Measurements from ENCODE around the gene DHX9.
"Not testable (repeated sequence)": the region's sequence is repeated elsewhere in the genome, so short reads cannot be mapped to it uniquely, and the experiment has no call there.

DHX9 gene

DNA sequence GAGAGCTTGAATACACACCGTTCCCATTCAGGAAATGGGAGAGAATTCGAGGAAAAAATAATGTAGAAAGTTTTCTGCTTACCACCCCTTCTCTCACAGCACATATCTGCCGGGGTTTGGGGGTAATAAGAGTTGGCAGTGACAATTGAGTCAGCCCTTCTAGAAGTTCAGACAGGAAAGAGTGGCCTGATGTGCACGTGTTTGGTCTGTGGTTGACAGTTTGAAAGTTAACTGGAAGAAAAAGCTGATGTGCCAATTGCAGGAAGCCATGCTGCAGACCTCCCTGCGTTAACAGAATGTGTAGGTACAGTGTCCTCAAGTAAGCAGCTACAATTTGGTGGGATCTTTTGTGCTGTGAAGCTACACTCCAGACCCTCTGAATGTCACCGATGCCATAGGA, 50.9 kb downstream of the DHX9 start:
- in situ Hi-C loops (cut with MboI; ENCODE audit: low pct_unique_long_range_greater_than_20kb, low sequenced_read_pairs, unreplicated experiment), result no loop called here
- DNase-seq (ENCODE audit: low spot score), result peak; percentile 12
- TF ChIP-seq, protein P1, sequence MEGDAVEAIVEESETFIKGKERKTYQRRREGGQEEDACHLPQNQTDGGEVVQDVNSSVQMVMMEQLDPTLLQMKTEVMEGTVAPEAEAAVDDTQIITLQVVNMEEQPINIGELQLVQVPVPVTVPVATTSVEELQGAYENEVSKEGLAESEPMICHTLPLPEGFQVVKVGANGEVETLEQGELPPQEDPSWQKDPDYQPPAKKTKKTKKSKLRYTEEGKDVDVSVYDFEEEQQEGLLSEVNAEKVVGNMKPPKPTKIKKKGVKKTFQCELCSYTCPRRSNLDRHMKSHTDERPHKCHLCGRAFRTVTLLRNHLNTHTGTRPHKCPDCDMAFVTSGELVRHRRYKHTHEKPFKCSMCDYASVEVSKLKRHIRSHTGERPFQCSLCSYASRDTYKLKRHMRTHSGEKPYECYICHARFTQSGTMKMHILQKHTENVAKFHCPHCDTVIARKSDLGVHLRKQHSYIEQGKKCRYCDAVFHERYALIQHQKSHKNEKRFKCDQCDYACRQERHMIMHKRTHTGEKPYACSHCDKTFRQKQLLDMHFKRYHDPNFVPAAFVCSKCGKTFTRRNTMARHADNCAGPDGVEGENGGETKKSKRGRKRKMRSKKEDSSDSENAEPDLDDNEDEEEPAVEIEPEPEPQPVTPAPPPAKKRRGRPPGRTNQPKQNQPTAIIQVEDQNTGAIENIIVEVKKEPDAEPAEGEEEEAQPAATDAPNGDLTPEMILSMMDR (IDR thresholded peaks at IDR 0.05; ENCODE audit: extremely low read depth, insufficient read depth, missing control alignments), result no peak

- no peak for DNase-seq (ENCODE audit: low spot score)
- in situ Hi-C loops (cut with MboI; ENCODE audit: low pct_unique_long_range_greater_than_20kb, low sequenced_read_pairs, unreplicated experiment), result no loop called here
- TF ChIP-seq, protein P1 (IDR thresholded peaks at IDR 0.05; ENCODE audit: extremely low read depth, insufficient read depth, missing control alignments), result no peak
These were observed 51.9 kb downstream of the DHX9 start for GRCh38 chr1:182890927-182891610.

DNA sequence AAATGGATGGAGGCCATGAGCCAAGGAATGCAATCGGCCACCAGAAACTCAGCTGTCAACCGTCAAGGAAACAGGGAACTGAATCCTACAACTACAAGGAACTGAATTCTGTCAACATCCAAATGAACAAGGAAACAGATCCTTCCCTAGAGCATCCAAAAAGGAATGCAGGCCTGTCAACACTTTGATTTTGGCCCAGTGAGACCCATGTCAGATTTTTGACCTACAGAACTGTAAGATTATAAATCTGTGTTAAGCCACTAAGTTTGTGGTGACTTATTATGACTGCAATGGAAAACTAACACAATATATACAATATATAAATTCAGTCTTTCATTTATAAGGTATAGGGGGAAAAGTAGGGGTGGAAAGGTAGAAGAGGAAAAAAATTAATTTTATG, 58.5 kb downstream of the DHX9 start:
- TF ChIP-seq, protein P1 (IDR thresholded peaks at IDR 0.05; ENCODE audit: extremely low read depth, insufficient read depth, missing control alignments), result no peak
- no peak for DNase-seq (ENCODE audit: low spot score)
- in situ Hi-C loops (cut with MboI; ENCODE audit: low pct_unique_long_range_greater_than_20kb, low sequenced_read_pairs, unreplicated experiment), result no loop called here

GRCh38 chr1:182901946-182902345, 62.8 kb downstream of the DHX9 start:
- DNase-seq (ENCODE audit: low spot score); in situ Hi-C loops (cut with MboI; ENCODE audit: low pct_unique_long_range_greater_than_20kb, low sequenced_read_pairs, unreplicated experiment): not testable (repeated sequence)

GRCh38 chr1:182905321-182905720, 66.2 kb downstream of the DHX9 start:
- in situ Hi-C loops (cut with MboI; ENCODE audit: low pct_unique_long_range_greater_than_20kb, low sequenced_read_pairs, unreplicated experiment), result no loop called here
- TF ChIP-seq, protein P1 (IDR thresholded peaks at IDR 0.05; ENCODE audit: extremely low read depth, insufficient read depth, missing control alignments), result no peak

GRCh38 chr1:182909578-182909977, 70.4 kb downstream of the DHX9 start:
- TF ChIP-seq, protein P1 (IDR thresholded peaks at IDR 0.05; ENCODE audit: extremely low read depth, insufficient read depth, missing control alignments), result no peak
- no peak for DNase-seq (ENCODE audit: low spot score)
- in situ Hi-C loops (cut with MboI; ENCODE audit: low pct_unique_long_range_greater_than_20kb, low sequenced_read_pairs, unreplicated experiment), result no loop called here

More at GRCh38 chr1:182905321-182905720, 66.2 kb downstream of the DHX9 start:
- DNase-seq (ENCODE audit: low spot score), result no peak

GRCh38 chr1:182910143-182910542, 71.0 kb downstream of the DHX9 start:
- no peak for DNase-seq (ENCODE audit: low spot score)
- in situ Hi-C loops (cut with MboI; ENCODE audit: low pct_unique_long_range_greater_than_20kb, low sequenced_read_pairs, unreplicated experiment), result no loop called here
- TF ChIP-seq, protein P1 (IDR thresholded peaks at IDR 0.05; ENCODE audit: extremely low read depth, insufficient read depth, missing control alignments), result no peak

Measured in GM13977 (cell line).